Stimulated activated CD8-positive, alpha-beta memory T cell treated with anti-CD3 and anti-CD28 coated beads, Interleukin-4, amount 100 ng/mL, for 48 hours (primary cell): ENCODE results near the gene TP53TG3C.
"Not testable (repeated sequence)": the region's sequence is repeated elsewhere in the genome, so short reads cannot be mapped to it uniquely, and the experiment has no call there.

Experiments
- DNase-seq: peaks from one replicate; pipeline ENCODE4 v3.0.0-alpha.2; 2020

The TP53TG3C gene, protein sequence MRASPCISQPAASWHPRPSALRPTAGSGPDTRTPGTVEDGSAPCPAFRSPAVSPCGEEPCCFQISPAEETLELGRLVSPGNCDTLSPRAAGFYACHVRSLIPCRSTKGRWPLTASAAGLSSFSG

GRCh38 chr16:33193926-33194325, at the start of gene TP53TG3C:
TP53TG3C (plus strand) TSS chr16:33194226; CDS start chr16:33194294, 68 bp downstream.
- not testable (repeated sequence) for DNase-seq
